ENCODE data around the gene ADH1C.
A peak's percentile ranks its signal among the peaks of the same experiment; 100 is the strongest.
"Not testable (repeated sequence)": the region's sequence is repeated elsewhere in the genome, so short reads cannot be mapped to it uniquely, and the experiment has no call there.

ADH1C gene

DNA sequence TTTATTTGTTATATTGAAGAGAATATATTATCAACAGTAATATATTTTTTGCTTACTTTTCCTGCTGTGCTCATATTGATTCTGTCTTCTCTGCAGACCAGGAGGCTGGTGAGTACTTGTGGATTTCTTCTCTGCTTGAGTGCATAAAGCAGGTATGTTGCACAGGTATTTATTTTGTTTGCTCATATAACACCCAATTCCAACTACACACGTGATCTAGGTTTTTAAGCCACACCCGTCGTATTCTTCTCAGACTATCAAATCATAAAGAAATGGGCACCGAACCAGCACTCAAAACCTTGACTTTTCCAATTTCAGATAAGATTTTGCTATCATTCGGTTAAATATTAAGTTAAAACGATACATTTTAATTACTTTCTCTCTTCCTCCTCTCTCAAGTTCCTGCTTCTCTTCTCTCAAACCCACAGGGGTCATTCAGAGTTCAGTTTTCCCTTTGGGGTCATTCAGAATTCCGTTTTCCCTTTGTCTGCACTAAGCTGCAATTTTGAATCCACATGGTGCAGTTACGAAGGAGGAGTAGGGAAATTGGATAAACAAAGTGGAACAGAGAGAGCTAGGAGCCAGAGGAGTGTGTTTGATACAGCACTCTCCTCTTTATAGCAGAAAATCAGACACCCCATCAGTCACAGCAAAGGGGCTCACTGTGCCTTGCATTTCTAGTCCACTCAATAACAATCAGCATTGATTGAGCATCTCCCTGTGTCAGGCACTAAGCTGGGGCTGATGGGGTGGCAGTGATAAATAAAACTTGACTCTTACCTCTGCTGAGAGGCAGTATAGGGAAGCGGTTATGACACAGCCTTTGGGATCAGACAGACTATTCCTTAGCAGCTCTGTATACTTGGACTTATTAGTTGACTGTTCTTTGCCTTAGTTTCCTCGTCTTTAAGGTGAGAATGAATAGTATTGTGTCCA lies at the start of gene ADH1C:
TSS of gene ADH1C (minus strand) at position 145 of the 936 bp plus-strand sequence. CDS start at position 74, 71 bp downstream.
- DNase-seq = peak; percentile 28

- DNase-seq = no peak
Measured at GRCh38 chr4:99400831-99401230, 48.3 kb upstream of the ADH1C start.

GRCh38 chr4:99399017-99399416 lies 46.5 kb upstream of the ADH1C start:
- no peak for DNase-seq

GRCh38 chr4:99395595-99396364 lies 43.2 kb upstream of the ADH1C start:
- no peak for DNase-seq

DNA sequence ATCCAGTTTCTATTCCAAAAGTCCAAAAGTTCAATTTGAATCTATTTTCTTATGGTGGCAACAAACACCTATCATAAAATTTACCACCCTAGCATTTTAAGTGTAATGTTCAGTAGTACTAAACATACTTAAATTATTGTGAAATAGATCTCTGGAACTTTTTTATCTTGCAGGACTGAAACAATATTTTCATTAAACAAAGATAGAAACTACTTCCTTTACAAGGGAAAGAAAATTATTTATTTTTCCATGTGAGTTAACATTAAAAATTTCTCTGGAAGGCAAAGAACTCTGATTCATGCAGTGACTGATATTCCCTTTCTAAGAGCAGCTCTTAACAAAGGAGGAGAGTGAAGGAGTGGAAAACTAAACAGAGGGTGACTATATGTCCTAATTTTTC lies 42.4 kb upstream of the ADH1C start:
- no peak for DNase-seq

GRCh38 chr4:99390055-99390454 lies 37.5 kb upstream of the ADH1C start:
- no peak for DNase-seq

- DNase-seq = no peak
Measured at GRCh38 chr4:99389606-99390005, 37.1 kb upstream of the ADH1C start.

DNA sequence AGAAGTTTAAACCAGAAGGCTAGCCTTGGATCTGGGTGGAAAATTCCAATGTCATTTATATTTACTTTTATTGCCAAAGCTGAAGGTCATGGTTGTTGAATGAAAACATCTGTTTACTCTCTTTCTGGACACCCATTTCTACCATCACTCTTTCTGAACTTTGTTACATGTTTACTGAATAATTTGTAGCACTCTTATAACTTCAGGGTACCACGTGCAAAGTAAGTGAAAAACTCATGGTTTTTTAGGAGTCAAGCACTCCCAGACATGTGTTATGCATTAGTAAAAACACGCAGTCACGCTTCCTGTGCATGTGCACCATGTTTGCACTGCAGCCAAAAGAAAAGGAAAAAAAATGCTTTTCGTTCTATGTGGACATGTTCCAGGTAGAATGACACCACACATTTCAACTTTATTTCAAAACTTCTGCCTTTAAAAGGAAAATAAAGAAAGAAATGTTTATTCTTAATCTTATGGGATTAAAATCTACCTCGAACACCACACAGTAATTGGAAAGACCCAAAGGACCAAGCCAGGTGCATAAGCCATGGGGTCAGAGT lies 31.4 kb upstream of the ADH1C start:
- peak; percentile 70 for DNase-seq

DNA sequence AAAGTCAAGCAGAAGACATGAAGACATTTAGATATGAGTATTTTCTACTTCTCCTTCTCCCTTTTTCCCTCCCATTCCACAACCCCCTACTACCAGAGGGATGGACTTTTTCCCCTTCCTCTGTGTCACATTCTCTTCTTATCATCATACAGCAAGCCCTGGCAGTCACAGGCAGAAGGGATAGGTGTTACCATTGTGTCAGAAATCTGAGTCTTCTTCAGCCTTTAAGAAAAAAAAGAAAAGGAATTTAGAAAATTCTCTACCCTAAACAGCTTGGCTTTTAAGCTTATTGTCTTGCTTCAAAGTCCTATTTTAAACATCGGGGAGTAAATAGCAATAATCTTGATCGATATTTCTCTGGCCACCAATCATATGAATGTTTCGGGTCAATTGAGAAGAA lies 30.9 kb upstream of the ADH1C start:
- no peak for DNase-seq

DNA sequence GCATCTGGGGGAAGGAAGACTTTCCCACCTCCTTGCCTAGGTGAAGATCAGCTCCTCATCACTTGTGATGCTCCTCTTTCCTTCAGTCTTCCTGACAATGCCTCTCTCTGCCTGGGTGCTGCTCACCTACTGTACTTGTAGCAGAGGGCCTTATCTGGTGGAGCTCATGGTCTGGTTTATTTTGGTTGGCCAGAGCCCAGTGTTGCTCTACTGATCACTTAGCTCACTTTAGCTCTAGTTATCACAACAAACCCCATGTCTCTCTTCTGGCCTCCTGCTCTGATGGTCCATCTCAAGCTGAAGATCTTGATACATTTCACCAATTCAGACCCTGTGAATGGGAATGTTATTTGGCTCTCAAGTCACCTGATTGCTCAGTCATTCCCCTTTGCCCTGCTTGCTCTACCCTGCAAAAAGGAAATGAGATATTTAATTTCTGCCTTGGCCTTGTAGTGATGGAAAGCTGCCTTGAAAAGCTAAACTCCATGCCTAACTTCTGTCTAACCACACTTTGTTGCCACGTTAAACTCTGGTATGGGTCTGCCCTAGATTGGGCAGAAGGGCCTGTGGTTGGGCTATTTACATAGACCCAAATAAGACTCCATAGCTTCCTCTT lies 30.3 kb upstream of the ADH1C start:
- DNase-seq = no peak

DNA sequence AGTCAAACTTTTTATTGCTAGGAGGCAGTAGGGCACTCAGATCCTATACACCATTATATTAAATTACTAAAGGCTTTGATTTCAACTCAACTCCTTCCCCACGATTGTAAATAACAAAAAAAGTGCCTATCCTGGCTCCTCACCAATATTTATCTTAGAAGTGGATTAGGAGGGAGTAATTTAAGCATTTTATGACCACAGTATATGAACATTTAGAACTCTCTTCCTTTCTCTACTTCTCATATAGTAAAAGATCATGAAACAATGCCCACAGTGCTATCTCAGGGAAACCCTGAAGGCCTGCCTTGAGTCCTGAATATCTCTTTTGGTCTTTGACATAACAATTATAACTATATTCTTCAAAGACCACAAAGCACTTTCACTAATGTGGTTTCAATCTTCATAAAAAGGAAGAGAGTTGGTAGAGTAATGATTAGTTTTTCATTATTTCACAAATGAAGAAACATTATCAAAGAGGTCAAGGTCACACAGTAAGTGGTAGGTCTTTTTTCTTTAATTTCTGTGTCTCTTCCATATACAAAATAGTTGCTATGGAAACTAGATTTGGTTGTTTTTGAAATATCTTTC lies 29.1 kb upstream of the ADH1C start:
- DNase-seq = no peak

DNA sequence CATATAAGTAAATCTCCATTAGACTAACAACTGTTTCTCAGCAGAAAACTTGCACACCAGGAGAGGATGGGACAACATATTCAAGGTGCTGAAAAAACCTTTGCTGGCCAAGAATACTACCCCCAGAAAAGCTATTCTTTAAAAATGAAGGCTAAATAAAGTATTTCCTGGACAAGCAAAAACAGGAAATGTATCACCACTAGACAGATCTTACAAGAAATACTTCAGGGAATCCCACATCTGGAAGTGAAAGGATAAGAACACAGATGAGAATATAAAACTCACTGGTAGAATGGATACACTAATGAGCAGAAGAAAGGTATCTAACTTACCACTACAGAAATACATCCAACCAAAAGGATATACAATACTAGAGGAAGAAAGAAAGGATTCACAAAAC lies 27.0 kb upstream of the ADH1C start:
- DNase-seq = no peak

DNA sequence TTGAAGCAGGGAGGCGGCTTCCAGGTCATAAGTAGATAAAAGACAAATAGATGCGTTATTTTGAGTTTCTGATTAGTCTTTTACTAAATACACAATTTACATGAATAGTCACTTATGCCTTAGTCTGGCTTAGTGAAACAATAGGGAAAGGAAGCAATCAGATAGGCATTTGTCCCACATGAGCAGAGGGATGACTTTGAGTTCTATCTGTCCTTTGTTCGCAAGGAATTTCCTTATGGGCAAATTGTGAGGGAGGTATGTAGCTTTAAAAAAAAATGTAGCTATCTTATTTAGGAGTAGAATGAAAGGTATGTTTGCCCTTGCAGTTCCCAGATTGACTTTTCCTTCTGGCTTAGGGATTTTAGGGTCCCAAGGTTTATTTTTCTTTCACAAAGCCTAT lies 26.3 kb upstream of the ADH1C start:
- DNase-seq = no peak

- DNase-seq = not testable (repeated sequence)
Measured at GRCh38 chr4:99377341-99377740, 24.8 kb upstream of the ADH1C start.

DNA sequence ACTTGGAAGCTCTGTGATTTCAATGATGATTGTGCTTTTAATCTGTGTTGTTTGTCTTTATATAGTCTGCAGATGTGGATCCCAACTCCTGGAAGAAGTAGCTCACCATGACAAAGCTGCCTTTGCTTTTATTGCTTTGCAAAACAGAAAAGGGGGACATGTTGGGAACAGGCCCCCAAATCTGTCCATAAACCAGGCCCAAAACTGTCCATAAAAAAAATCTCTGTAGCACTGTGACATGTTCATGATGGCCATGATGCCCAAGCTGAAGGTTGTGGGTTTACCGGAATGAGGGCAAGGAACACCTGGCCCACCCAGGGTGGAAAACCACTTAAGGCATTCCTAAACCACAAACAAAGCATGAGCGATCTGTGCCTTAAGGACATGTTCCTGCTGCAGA lies 19.9 kb upstream of the ADH1C start:
- not testable (repeated sequence) for DNase-seq

DNA sequence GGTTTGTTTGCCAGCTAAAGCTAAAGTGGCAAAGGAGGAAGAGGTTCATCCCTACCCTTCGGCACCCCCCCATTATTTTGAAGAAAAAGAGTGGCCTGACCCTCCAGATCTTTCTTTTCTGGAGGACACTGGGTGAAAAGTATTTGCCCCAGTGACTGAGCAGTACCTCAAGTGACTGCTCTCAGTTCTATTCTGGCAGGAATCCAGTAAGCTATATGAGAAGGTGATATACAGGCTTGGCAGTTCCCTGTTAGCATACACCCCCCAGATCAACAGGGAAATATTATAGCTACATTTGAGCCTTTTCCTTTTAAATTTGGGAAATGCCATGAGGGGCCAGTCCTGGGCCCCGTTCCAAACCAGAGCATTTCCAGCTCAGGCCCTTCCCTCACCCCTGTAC lies 15.3 kb upstream of the ADH1C start:
- not testable (repeated sequence) for DNase-seq

- DNase-seq = no peak
Measured at GRCh38 chr4:99366491-99366890, 13.9 kb upstream of the ADH1C start.

DNA sequence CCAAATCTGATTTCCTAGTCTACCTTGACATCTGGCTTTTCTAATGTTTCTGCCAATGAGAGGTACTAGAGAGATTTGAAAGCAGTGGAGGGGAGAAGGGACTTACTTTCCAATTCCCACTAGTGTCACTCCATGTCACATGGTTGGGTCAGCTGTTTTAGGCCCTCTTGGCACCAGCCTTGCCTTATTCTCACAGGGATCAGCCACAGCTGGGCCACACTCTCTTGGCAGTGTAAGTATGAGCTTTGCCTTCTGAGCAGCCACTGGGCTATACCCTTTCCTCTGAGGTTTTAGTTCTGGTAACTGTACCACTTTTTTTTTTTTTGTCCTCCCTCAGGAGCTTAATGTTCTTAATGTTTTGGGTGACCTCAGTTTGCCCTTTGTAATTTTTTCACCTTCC lies 10.2 kb upstream of the ADH1C start:
- no peak for DNase-seq

DNA sequence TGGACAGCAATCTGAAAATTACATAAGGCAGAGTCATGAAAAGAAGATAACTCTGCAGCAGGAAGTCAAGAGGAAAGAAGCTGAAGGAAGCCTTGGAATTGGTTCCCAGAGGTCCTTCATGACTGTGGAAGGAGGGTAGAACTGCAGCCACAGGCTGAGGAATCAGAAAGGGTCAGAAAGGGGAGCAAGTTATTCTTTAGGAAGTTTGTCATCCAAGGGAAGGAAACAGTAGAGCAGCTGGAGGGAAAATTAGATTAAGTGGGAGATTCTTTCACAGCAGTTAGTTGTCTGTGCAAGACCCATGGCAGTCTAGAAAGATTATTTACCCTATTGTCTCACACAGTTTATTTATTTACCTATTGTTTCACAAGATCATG lies 9.3 kb upstream of the ADH1C start:
- DNase-seq = no peak

DNA sequence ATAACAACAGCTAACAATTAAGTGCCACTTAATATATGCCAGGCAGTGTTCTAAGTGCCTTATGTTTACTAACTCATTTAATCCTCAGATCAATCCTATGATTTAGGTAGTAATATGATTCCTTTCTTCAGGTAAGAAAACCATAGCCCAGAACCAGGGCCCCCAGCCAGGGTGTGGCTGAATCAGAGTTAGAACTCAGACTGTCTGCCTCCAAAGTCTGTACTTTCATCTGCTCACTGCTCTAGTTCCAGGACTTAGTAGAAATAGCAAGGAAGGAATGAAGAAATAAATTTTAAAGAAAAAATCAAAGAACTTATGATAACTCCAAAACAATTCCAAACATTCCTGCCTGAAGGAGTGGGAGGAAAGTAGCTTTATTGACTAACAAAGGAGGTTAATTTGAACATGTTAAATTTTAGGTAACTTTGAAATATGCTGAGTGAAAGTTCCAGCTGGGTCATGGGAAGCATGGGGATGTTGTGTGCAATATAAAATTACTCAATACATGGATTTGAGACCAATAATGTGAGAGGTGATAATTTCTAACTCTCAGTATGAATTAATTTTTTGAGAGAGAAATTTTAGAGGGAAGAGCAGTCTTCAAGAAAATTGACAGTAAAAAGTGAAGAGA lies 8.8 kb upstream of the ADH1C start:
- no peak for DNase-seq

- DNase-seq = no peak
Measured at GRCh38 chr4:99359480-99360204, 7.1 kb upstream of the ADH1C start.

DNA sequence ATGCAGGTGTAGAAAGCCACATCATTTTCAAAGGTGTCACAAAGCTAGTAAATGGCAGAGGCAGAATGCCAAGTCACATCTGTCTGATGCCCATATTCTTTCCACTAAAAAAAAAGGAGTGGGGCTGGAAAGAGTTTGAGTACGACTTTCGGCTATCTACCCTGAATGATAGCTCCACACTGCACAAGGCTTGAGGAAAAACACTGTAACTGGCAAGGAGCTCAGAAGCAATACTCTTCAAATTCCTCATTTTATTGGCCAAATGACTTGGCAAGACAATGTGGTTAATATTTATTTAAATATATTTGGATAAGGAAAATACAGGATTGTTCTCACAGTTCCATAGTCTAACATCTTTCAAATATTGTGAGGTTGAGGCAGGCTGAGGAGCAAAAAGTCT lies 5.4 kb upstream of the ADH1C start:
- no peak for DNase-seq
